ENCODE measurements around the gene RRP8.

DNA sequence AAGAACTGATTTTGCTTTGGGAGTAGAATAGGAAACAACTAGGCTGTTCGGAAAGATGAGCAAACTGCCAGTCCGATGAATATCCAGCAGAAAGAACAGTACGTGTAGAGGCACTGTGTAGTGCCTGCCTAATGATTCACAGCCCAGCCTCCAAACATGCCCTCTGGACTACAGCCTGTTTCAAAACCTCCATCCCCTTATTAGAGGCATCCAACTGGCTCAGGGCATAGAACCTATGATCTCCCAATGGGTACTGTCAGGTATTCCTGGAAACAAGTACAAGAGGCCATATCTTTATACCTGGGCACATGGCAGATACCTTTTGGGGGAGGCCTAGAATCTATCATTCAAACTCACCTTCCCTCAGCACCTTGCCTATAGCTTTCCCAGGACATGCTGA is 4.9 kb downstream of the RRP8 start:
- TF ChIP-seq, protein P1, sequence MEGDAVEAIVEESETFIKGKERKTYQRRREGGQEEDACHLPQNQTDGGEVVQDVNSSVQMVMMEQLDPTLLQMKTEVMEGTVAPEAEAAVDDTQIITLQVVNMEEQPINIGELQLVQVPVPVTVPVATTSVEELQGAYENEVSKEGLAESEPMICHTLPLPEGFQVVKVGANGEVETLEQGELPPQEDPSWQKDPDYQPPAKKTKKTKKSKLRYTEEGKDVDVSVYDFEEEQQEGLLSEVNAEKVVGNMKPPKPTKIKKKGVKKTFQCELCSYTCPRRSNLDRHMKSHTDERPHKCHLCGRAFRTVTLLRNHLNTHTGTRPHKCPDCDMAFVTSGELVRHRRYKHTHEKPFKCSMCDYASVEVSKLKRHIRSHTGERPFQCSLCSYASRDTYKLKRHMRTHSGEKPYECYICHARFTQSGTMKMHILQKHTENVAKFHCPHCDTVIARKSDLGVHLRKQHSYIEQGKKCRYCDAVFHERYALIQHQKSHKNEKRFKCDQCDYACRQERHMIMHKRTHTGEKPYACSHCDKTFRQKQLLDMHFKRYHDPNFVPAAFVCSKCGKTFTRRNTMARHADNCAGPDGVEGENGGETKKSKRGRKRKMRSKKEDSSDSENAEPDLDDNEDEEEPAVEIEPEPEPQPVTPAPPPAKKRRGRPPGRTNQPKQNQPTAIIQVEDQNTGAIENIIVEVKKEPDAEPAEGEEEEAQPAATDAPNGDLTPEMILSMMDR (IDR thresholded peaks at IDR 0.05; ENCODE audit: insufficient read depth, low read length, poor library complexity, severe bottlenecking): no peak
- TF ChIP-seq EZH2phosphoT487 (conservative IDR thresholded peaks at IDR 0.05; ENCODE audit: low read length): no peak

Data from SU-DHL-6 (cell line).